Panc1 (cell line): ENCODE results near the gene GRIN3B.

Experiments used
- CTCF ChIP-seq: fragments of 450-650 bp; IDR thresholded peaks from 2 replicates; pipeline ENCODE4 v1.5.1; 2017; ENCODE audit warnings: mild to moderate bottlenecking
- SIN3A ChIP-seq: IDR thresholded peaks from 2 replicates; pipeline ENCODE4 v1.6.1; 2012; ENCODE audit warnings: low read depth, mild to moderate bottlenecking, low read length, moderate library complexity, borderline replicate concordance; ENCODE audit not compliant: insufficient read depth

GRCh38 chr19:991932-992669, 8.1 kb upstream of the GRIN3B start:
- TF ChIP-seq CTCF (no peak), SIN3A (no peak)
